DND-41 (cell line): Measurements from ENCODE around the gene POP7.

ENCODE experiments used
- ATAC-seq: fragments of 200-7000 bp; cut with Tn5 transposase; 3 replicates; pipeline ENCODE4 v1.9.1; 2021; ENCODE audit warnings: low read depth; ENCODE audit not compliant: insufficient read depth
- DNase-seq: peaks from one replicate; pipeline ENCODE4 v3.0.0-alpha.2; 2020
- H2AFZ ChIP-seq: 2 replicates; pipeline ENCODE4 v1.6.0; 2012; ENCODE audit warnings: low read depth, low read length
- H3K27ac ChIP-seq: 2 replicates; pipeline ENCODE4 v1.5.1; 2012; ENCODE audit warnings: low read length, inconsistent platforms
- H3K27me3 ChIP-seq: fragments of 200-600 bp; sonication (generic); 2 replicates; pipeline ENCODE4 v1.6.0; 2012; ENCODE audit warnings: low read length, mild to moderate bottlenecking, inconsistent platforms; ENCODE audit not compliant: insufficient read depth, poor library complexity
- H3K36me3 ChIP-seq: 2 replicates; pipeline ENCODE4 v1.5.1; 2012; ENCODE audit warnings: low read length, inconsistent platforms; ENCODE audit not compliant: insufficient read depth
- H3K4me1 ChIP-seq: 2 replicates; pipeline ENCODE4 v1.5.1; 2012; ENCODE audit warnings: mild to moderate bottlenecking, low read length; ENCODE audit not compliant: insufficient read depth
- H3K4me2 ChIP-seq: 2 replicates; pipeline ENCODE4 v1.6.0; 2012; ENCODE audit warnings: mild to moderate bottlenecking, moderate library complexity, low read length, inconsistent platforms; ENCODE audit not compliant: insufficient read depth
- H3K4me3 ChIP-seq, 2 experiments: fragments of 200-600 bp in 1 of 2; shearing (Covaris generic) in 1 of 2; 2 replicates each; pipeline ENCODE4 v1.5.1; 2012 to 2016; ENCODE audit warnings: inconsistent platforms in 2 of 2, low read length in 2 of 2, mild to moderate bottlenecking in 2 of 2, low read depth in 1 of 2, moderate library complexity in 1 of 2
- H3K79me2 ChIP-seq: 2 replicates; pipeline ENCODE4 v1.6.0; 2012; ENCODE audit warnings: low read length, inconsistent platforms; ENCODE audit not compliant: insufficient read depth
- H3K9ac ChIP-seq: 2 replicates; pipeline ENCODE4 v1.6.0; 2012; ENCODE audit warnings: low read depth, mild to moderate bottlenecking, inconsistent platforms, low read length, moderate library complexity
- H3K9me3 ChIP-seq: 2 replicates; pipeline ENCODE4 v1.5.1; 2012; ENCODE audit warnings: low read length, moderate library complexity, mild to moderate bottlenecking, inconsistent platforms; ENCODE audit not compliant: insufficient read depth, severe bottlenecking
- H4K20me1 ChIP-seq: 2 replicates; pipeline ENCODE4 v1.6.0; 2012; ENCODE audit warnings: low read length; ENCODE audit not compliant: insufficient read depth
- CTCF ChIP-seq: IDR thresholded peaks from 2 replicates; pipeline ENCODE4 v1.5.1; 2012; ENCODE audit warnings: borderline replicate concordance, low read length, moderate library complexity, mild to moderate bottlenecking; ENCODE audit not compliant: poor library complexity, severe bottlenecking; ENCODE audit errors: extremely low read depth
- EZH2 ChIP-seq: IDR thresholded peaks from 3 replicates; pipeline ENCODE4 v1.6.1; 2012; ENCODE audit warnings: borderline replicate concordance, low read depth, mild to moderate bottlenecking, moderate library complexity, low read length, inconsistent platforms; ENCODE audit not compliant: severe bottlenecking

POP7 gene

GRCh38 chr7:100681491-100682227 lies 24.3 kb upstream of the POP7 start:
- H3K4me3 ChIP-seq, result no peak overlapping the region
- H4K20me1 ChIP-seq, result peaks cover 74% of the 10 kb centered on the region
- ATAC-seq (no peak), DNase-seq (no peak)
- peaks cover 22% of the 10 kb centered on the region for H3K79me2 ChIP-seq
- no peak overlapping the region for H3K9ac ChIP-seq
- no peak overlapping the region for H3K27ac ChIP-seq
- H3K4me1 ChIP-seq, result peaks cover 2% of the 10 kb centered on the region
- no peaks in the 10 kb centered on the region for H3K9me3 ChIP-seq
- H3K36me3 ChIP-seq, result peaks cover 97% of the 10 kb centered on the region
- no peak overlapping the region for H2AFZ ChIP-seq
- no peak overlapping the region for H3K4me2 ChIP-seq
- no peaks in the 10 kb centered on the region for H3K27me3 ChIP-seq
- TF ChIP-seq CTCF (no peak), EZH2 (no peak)

GRCh38 chr7:100682228-100682741 lies 23.6 kb upstream of the POP7 start:
- no peak for DNase-seq
- Histone ChIP-seq H3K4me1 (no peaks in the 10 kb centered on the region; the same call in 1 of the 2 replicates), H3K4me3 (no peak overlapping the region), H3K27me3 (no peaks in the 10 kb centered on the region), H3K9ac (no peak overlapping the region), H3K4me2 (no peak overlapping the region), H2AFZ (no peak overlapping the region), H3K36me3 (peaks cover 97% of the 10 kb centered on the region), H3K79me2 (peaks cover 16% of the 10 kb centered on the region), H3K27ac (no peak overlapping the region), H3K9me3 (no peaks in the 10 kb centered on the region), H4K20me1 (peaks cover 74% of the 10 kb centered on the region)
- no peak for ATAC-seq
- TF ChIP-seq CTCF (no peak), EZH2 (no peak)

DNA sequence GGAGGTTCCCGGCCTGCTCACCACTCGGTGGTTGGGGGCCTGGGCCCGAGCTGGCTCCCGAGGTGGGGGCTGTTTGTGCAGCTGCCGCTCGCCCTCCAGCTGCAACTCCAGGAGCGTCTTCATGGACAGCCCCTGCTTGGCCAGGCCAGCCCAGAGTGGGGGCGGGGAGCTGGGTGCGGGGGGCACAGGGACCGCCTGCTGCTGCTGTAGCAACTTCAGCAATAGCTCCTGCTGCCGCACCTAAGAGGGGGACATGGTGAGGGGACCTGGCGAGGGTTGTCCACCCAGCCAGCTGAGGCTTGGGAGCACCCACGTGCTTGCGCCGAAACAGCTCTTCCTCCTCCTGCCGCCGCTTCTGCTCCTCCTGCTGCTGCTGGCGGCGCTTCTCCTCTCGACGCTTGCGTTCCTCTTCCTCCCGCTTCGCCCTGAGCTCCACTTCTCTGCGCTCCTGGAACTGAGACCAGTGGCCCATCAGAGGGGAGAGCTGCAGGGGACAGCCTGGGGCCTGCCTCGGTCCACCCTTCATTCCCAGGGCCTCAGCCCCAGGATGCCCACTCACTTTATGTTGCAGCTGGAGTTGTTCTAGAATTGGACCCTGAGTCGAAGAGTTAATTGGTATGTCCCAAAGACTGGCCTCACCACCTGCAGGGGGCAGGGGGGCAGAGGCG lies 22.8 kb upstream of the POP7 start:
- no peak overlapping the region for H3K9ac ChIP-seq
- no peaks in the 10 kb centered on the region for H3K4me1 ChIP-seq
- H3K4me2 ChIP-seq, result no peak overlapping the region
- peaks cover 14% of the 10 kb centered on the region for H3K79me2 ChIP-seq
- peaks cover 73% of the 10 kb centered on the region for H4K20me1 ChIP-seq
- no peaks in the 10 kb centered on the region for H3K9me3 ChIP-seq
- TF ChIP-seq CTCF (no peak), EZH2 (no peak)
- no peak overlapping the region for H3K4me3 ChIP-seq
- H3K27ac ChIP-seq, result no peak overlapping the region
- ATAC-seq (no peak), DNase-seq (no peak)
- no peak overlapping the region for H2AFZ ChIP-seq
- no peaks in the 10 kb centered on the region for H3K27me3 ChIP-seq
- peaks cover 97% of the 10 kb centered on the region for H3K36me3 ChIP-seq
